NOMO-1 (cell line): Measurements from ENCODE around the gene REC8.
"Not testable (repeated sequence)": the region's sequence is repeated elsewhere in the genome, so short reads cannot be mapped to it uniquely, and the experiment has no call there.

Experiments
- DNase-seq, 2 experiments: peaks; one replicate each; lab custom pipeline; 2025; ENCODE audit not compliant: unreplicated experiment in 2 of 2; lab: John Stamatoyannopoulos, UW

Gene REC8

DNA sequence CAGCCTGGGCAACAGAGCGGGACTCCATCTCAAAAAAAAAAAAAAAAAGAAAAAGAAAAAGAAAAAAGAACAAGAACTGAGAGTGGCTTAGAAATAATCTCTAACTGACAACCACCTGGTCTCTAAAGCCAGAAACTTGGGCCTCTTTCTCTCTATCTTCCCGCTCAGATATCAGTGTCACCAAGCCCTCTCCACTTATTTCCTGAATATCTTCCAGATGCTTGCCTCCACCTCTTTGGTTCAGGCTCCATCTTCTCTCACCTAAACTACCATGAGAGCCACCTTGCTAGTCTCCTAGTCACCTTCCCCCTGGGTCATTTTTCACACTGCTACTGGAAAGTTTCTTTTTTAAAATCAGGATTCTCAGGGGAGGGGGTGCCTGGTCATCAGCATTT is 25.2 kb downstream of the REC8 start:
- DNase-seq, result no peak

DNA sequence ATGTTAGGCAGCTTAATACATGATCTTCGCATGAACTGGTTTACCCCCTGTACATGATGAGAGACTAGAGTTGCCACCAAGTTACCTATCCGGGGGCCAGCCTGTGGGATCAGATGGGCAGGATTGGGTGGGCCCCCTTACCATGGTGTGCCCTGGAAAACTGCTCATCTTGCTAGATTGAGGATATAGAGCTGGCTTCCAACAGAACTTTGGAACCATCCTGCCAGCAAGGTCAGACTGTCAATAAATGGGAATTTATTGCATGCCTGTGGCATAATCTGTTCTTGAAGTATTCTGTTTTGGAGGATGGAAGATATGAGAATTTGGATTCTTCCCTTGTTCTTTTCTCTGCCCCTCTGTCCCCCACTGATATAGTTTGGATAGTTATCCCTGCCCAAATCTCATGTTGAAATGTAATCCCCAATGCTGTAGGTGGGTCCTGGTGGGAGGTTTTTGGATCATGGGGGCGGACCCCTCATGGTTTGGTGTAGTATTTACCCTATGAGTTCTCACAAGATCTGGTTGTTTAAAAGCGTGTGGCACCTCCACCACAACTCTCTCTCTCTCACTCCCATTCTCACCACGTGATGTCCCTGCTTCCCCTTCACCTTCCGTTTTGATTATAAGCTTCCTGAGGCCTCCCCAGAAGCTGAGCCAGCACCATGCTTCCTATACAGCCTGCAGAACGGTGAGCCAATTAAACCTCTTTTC is 27.1 kb downstream of the REC8 start:
- no peak for DNase-seq

DNA sequence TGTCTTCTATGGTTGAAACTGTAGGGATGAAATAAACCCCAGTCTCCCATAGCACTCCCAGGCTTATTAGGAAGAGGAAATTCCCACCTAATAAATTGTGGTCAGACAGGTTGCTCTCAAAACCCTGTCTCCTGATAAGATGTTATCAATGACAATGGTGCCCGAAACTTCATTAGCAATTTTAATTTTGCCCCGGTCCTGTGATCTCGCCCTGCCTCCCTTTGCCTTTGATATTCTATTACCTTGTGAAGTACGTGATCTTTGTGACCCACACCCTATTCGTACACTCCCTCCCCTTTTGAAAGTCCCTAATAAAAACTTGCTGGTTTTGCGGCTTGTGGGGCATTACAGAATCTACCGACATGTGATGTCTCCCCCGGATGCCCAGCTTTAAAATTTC is 30.7 kb downstream of the REC8 start:
- not testable (repeated sequence) for DNase-seq

DNA sequence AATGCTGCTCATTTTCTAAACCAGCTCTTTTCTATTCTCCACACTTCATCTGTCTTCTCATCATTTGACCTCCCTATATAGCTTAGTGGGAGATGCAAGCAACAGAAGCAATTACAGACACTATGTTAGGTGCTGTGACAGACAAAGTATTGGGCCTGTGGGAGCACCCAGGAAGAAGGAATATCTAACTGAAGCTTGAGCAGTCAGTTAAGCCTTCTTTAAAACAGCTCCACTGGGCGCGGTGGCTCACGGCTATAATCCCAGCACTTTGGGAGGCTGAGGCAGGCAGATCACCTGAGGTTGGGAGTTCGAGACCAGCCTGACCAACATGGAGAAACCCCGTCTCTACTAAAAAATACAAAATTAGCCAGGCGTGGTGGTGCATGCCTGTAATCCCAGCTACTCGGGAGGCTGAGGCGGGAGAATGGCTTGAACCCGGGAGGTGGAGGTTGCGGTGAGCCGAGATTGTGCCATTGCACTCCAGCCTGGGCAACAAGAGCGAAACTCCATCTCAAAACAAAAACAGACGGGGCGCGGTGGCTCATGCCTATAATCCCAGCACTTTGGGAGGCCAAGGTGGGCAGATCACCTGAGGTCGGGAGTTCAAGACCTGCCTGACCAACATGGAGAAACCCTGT is 31.5 kb downstream of the REC8 start:
- DNase-seq, result not testable (repeated sequence)

DNA sequence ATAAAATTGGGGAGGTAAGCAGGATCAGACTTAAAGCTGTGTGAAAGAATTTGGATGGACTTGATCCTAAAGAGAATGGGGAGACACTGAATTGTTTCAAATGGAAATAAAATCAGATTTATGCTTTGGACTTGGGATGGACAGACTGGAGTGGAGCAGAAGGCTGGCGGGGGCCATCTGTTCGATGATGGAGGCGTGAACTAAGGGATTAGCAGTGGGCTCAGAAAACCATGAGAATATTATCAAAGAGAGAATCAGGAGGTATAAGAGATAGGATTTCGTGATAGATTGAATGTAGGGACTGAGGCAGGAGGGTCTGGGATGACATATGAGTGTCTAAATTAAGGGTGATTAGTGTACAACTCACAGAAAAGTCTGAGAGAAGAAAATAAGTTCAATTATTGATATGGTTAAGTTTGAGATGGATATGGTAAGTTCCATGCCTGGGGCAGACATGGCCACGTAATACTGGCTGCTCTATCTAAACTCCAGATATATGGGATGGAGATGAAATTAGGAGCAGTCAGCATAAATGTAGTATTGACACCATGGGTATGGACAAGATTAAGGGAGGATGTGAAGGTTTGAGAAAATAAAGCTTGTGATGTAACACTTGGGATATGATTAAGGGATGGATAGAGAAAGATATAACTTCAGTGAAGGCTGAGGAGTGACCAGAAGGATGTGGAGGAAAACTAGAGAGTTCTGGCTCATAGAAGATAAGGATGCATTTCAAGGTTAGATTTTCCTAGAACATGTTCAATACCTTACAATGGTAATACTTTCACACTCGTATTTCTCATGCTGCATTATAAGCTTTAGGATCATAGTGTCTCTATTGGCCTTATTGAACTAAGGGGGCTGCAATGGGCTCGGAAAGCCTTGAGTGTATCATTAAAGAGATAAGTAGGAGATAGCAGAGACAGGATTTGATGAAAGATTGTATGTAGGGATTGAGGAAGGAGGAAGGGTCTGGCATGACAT is 32.6 kb downstream of the REC8 start:
- DNase-seq, result no peak

DNA sequence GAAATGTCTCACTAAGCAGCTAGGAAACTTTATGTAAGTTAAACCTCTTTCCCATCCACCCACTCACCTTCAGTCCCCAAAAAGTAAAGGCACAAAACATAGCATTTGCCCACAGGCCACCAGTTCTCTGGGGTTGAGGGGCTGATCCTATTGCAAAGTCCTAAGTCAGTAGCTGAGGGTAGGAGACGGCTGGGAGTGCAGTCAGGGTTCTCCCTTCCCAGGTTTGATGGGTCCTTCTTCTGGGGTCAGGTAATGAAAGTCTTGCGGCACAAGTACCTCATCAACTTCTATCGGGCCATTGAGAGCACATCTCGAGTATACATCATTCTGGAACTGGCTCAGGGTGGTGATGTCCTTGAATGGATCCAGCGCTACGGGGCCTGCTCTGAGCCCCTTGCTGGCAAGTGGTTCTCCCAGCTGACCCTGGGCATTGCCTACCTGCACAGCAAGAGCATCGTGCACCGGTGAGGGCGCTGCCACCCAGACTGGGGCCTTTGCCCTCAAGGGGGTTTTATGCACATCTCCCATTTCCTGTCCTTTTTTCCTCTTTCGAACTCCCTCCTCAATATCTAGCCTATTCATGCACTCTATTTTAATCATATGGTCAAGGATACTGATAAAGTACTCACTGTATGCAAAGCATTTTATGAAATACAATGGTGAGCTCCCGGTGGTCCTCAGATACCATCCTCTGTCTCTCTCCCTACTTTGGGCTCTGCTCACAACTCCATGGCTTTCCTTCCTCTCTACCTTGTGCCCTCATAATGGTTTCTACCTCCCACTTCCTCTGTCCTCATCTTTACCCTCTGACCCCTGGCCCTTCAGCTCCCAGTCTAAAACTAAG is 34.6 kb downstream of the REC8 start:
- DNase-seq, result no peak

DNA sequence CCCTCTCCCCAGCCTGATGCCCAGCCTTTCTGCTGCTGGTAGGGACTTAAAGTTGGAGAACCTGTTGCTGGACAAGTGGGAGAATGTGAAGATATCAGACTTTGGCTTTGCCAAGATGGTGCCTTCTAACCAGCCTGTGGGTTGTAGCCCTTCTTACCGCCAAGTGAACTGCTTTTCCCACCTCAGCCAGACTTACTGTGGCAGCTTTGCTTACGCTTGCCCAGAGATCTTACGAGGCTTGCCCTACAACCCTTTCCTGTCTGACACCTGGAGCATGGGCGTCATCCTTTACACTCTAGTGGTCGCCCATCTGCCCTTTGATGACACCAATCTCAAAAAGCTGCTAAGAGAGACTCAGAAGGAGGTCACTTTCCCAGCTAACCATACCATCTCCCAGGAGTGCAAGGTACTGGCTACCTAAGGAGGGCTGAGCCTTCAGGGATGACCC is 35.2 kb downstream of the REC8 start:
- DNase-seq, result no peak

DNA sequence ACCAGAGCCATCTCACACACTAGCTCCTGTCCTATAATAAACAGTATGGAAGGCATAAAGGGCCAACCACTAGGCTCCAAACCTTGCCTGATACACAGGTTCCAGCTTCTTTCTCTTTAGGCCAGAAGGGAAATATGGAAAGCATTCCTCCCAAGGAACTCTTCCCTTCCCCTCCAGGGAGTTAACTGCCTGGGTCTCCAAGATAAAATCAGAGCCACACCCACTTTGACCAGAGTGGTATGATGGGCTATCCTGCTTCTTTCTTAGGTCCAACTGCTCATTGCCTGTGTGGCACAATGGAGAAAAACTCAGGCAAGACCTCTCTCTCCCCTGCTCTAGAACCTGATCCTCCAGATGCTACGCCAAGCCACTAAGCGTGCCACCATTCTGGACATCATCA is 35.7 kb downstream of the REC8 start:
- no peak for DNase-seq

DNA sequence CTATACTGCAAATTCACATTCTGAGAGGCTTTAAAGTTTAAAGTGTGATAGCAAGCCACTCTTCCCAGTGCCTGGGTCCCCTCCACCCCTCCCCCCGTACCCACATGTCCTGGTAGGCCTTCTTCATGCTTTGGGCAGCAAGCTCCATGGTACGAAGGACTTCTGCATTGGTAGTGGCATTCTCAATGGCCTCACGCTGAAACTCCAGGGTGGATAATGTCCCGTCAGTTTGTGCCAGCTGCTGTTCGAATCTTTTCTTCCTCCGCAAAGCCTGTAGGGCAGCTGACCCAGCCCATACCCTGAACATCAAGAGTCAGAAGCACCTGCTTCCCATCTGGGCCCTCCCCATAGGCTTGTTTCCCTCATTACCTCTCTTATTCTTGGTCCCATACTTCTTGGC is 39.4 kb downstream of the REC8 start:
- no peak for DNase-seq

DNA sequence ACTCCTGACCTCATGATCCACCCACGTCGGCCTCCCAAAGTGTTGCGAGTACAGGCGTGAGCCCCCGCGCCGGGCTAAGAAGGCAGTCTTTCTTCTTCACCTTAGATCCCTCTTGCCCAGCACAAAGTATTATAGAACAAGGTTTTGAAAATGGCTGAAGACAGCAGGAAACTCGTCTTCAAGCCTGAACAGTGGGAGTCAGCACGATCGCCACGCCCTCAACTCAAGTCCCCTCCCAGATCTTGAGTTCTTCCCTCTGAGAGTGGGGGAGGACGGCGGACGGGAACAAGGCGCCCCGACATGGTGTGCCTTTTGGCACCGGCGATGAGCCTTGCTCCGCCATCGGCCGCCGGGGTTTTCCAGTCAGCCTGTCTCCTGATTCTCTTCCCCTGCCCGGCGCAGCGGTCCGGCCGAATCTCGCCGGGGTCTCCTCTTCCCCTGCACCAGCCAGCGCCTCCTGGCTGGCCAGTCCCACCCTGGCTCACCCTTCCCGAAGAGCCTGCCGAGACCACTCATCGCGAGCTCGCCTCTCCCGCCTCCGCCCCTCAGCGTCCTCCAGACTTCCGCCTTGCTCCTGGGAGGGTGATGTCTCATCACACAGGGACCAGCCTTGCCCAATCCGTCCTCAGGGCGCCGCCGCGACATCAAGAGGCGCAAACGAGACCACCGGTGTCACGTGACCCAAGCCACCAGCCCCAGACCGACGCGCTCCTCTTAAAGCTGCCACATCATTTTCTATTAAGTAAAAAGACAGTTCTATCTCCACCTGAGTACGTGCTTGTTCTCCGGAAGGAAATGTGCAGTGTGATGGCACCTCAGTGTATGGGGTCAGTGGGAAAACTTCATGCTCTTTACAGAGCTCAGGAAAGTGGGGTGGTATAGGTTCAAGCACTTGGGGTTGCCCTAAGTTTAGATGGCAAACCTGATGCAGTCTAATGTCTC is 41.3 kb downstream of the REC8 start, which contains the start of gene CHMP4A:
CHMP4A (minus strand) TSS at position 565 of the 942 bp plus-strand sequence; CDS start at position 516, 49 bp downstream.
- peak; percentile 96 to 97 for DNase-seq

DNA sequence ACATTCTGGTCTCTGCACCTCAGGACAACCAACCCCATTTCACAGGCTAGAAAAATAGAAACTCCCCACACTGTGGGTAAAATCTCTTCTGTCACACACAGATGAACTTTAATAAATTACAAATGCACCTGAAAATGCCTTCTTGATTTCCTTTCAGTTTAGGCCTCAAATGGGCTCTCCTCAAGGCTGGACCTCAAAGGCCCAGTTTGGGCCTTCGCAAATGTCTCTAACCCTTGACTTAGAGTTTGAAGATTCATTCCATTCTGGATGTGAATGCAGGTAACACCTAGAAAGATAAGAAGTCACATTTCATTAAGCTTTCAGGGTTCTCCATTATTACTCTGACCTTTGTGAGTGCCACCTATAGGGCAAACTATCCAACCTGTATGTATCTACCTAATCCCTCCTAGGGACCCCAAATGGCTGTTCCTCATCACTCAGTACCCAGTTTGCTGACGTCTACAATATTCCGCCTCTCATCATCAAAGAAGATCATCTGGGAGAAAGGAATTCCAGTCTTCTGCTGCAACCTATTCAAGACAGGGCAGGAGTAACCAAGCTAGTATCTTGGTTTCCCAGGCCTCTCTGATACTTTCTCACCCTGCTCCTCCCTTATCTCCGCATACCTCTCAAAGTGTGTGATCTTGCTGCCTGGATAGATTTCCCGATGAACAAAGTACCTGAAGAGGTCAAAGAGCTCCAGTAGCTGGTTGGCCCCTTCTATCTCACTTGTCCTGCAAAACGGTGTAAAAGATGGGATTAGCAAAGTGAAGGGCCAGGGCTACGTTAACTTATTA is 42.2 kb downstream of the REC8 start:
- DNase-seq, result no peak

DNA sequence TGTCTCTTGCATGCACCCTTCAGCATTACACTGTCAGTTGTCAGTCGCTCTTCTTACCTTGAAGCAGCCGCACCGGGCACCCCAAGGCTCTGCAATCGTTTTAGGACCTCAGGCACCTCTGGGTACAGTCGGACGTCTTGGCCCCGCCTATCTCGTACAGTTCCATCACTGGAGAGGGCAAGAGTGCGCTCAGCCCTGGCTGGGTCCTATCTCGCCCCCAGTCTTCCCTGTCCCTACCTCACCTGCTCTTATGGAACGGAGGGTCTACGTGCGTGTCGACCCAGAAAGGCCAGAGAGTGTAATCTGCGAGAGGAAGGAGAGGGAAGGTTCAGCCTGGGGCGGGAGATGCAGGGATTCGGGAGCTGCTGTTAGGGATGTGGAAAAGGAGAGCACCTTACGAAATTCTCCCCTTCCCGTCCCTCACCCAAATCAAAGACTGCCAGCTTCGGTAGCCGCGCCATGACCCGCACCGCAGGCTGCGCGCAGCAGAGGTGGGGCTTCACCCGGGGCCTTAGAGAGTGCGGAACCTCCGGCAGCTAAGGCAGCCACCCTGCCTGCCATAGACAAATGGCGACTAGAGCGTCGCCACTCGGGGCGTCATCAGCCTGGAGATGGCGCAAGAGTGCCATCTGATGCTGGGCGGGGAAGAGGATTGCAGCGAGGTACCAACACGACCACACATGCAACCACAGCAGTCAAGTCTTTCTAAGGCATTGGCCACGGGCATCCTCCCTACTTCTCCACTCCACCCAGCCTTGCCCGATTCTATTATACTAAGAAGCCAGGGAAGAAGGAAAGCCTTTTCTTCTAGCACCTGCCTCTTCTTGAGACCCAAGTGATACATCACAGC is 43.8 kb downstream of the REC8 start, which contains the start of gene MDP1:
MDP1 (minus strand) TSS at position 572 of the 850 bp plus-strand sequence; CDS start at position 461, 111 bp downstream.
- peak; percentile 87 to 91 for DNase-seq

DNA sequence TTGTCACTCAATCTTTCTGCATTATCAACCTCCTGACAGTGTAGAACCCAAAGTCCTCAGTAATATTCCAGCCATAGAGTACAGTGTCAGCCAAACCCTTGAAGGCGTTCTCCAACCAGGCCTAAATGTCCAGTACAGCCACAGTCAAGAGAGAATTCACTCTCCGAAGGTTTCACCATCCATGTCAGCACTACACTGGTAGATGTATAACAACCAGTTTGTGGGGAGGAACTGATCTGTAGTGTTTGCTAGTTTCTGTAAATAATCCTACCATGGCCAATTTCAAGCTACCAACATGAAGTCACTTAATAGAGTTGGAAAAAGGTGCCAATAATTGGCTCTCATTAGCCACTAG is 44.4 kb downstream of the REC8 start:
- DNase-seq, result no peak

DNA sequence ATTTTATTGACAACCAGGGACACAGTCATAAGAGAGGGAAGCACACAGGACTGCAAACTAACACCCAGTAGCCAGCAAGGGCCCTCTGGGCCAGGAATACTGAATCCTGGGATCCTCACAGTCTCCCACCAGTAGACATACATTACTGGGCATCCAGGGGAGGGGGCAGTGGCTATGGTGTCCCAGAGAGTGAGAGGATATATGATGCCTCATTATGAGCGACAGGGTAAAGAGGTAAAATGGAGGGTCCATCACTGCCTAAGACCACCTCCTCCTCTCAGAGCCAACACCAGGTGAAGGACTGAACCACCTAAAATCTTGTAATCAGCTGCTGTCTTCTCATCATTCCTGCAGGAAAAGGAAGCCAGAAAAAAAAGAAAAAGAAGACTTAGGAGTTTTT is 45.0 kb downstream of the REC8 start:
- DNase-seq, result not testable (repeated sequence)

DNA sequence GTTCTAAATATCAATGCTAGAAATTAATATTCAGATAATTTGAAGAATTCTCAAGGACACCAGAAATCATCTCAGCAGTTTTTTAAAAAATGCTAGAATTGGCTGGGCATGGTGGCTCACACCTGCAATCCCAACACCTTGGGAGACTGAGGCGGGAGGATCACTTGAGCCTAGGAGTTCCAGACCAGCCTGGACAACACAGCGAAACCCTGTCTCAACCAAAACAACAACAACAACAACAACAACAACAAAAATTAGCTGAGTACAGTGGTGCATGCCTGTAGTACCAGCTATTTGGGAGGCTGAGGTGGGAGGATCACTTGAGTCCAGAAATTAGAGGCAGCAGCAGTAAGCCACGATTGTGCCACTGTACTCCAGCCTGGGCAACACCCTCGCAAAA is 47.2 kb downstream of the REC8 start:
- DNase-seq, result no peak

DNA sequence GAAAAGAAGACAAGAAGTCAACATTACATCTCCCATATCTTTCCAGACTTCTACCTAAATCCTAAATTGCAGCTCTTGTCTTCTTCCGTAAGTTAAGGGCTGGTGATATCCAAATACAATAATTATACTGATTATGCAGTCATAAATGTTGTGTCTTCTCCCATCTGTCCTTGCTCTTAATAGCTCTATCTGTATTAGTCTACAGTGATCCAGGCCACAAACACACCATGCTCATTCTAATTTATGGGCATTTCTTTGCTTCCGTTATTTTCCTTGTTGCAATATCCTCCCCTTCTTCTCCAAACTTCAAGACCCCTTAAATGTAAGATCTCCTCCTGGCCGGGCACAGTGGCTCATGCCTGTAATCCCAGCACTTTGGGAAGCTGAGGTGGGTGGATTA is 47.6 kb downstream of the REC8 start:
- DNase-seq, result no peak

DNA sequence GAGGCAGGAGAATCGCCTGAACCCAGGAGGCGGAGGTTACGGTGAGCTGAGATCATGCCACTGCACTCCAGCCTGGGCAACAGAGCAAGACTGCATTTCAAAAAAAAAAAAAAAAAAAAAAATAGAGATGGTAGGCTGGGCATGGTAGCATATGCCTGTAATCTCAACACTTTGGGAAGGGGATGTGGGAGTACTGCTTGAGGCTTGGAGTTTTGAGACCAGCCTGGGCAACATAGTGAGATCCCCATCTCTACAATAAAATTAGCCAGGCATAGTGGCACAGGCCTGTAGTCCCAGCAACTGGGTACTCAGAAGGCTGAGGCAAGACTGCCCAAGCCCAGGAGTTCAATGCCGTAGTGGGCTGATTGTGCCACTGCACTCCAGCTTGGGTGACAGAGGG is 51.1 kb downstream of the REC8 start:
- DNase-seq, result not testable (repeated sequence)
